Stimulated activated CD4-positive, alpha-beta T cell treated with anti-CD3 and anti-CD28 coated beads, Interleukin-1b, Interleukin-23, amount 100 ng/mL, for 48 hours (primary cell): Measurements from ENCODE around the gene GABBR2.

Experiments used
- DNase-seq: peaks from one replicate; pipeline ENCODE4 v3.0.0-alpha.2; 2020

The GABBR2 gene

DNA sequence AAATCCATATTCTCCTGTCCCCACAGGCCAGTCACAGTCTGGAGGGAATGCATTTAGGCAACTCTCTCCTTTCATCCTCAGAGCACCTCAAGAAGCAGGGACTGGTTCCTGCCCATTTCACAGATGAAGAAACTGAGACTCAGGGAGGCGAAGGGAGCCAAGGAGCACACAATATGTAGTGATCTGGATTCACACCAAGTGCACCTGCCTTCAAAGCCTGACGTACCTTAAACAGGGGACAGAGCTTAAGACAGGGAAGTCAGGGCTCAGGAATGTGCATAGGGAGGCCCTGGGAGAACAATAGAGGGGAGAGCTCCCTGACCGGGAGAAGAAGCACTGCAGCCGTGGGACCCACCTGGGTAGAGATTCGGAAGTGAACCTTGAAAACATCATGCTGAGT lies 83.0 kb downstream of the GABBR2 start:
- no peak for DNase-seq

DNA sequence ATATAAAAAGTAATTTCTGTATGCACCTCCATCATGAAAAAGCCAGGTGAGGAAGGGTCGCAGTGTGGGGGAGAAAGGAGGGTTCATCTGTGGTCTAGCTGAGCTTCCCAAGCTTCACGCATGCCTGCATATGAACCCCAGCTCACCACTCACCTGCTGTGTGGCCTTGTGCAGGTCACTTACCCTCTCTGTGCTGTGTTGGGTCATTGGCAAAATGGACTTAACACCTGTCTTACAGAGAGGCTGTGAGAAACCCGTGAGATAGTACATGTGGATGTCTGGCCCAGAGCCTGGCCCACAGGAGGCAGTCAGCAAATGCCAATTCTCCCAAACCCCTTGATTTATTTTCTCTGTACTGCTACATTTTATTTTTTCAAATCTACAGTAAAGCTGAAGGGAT lies 88.9 kb downstream of the GABBR2 start:
- DNase-seq: no peak

DNA sequence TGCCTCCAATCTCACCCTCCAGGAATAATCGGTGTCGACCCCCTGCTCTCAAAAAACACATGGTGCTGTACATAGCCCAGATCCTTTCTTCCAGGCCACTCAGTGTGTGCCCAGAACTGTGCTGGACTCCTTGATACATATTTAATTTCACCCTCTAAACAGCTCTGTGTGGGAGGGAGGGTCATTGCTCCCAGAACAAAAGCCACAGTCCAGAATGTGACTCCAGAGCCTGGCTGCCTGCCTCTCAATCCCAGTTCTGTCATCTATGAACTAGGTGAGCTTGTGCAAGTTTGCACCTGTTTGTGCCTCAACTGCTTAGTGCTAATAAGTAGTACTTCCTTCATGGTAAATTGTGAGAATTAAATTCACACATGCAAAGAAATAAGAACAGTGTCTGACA lies 93.1 kb downstream of the GABBR2 start:
- DNase-seq: no peak

DNA sequence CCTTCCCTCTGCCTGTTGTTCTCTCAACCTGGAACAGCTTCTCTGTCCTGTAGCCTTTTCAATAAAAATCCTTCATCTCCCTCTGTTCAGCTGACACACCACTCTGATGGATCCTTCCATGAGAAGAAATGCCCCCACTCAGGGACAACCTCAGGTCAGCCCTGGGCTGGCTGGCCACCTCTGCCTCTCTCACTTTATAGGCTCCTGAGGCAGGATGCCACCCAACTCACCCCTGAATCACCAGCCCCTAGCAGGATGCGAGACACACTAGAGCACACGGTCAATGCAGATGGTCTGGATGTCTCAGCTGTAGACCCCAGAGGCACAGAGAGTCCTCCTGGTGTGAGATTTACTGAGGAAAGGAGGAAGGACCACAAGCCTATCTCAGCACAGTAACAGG lies 93.8 kb downstream of the GABBR2 start:
- DNase-seq: no peak

DNA sequence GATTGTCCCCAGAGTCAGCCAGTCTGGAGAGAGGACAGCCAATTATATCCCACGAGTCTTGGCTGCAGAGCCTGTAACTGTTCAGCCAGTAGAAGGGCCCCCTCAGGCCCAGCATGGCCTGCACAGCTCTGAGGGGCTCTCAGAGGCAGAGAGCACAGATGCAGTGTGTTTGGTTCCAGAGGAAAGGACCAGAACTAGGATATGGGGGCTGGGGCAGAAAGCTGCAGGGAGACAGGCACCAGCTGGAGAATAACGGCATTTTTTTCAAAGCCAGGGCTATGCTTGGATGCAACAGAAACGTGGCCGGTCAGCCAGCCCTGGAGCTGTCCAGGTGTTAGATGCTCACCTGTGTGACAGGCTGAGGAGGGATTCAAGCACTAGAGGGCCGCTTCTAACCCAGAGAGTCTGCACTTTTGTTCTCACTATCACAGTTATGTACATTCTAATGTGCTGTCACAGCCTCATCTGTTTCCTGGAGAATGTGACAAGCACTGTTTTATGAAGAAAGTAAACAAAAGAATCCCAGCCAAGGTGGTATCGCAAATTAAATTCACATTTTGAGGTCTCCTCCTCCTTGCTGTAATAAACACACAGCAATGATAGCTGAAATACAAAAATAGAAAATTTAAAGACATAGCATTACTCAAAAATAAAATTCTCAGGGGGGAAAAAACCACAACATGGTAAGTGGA lies 96.5 kb downstream of the GABBR2 start:
- no peak for DNase-seq

DNA sequence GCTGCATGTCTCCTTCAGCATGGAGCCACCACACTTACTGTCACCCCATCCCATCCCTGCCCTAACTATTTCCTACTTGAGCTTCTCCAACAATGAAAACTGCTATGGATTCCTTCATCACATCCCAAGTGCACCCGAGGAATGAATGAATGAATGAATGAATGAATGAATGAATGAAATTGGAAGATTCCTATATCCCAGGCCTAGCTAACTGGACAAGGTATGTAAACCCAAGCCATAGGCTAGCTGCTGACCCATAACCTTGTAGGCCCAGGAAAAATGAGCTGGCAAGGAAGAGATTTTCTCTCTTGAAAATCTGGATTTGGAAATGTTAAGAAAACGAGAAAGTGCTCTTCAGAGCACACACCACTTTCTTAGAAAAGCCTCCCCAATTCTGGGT lies 97.4 kb downstream of the GABBR2 start:
- no peak for DNase-seq

DNA sequence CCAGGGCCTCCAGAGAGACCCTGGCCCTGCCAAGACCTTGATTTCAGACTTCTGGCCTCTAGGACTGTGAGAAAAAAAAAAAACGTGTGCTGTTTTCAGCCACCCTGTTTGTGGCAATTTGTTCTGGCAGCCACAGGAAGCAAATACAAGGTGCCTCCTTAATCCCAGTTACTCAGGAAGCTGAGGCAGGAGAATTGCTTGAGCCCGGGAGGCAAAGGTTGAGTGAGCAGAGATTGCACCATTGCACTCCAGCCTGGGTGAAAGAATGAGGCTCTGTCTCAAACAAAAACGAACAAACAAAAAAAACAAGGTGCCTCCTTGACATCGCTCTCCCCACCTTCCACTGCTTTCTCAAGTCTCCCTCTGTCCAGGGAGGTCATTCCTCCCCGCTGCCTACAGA lies 98.0 kb downstream of the GABBR2 start:
- no peak for DNase-seq

DNA sequence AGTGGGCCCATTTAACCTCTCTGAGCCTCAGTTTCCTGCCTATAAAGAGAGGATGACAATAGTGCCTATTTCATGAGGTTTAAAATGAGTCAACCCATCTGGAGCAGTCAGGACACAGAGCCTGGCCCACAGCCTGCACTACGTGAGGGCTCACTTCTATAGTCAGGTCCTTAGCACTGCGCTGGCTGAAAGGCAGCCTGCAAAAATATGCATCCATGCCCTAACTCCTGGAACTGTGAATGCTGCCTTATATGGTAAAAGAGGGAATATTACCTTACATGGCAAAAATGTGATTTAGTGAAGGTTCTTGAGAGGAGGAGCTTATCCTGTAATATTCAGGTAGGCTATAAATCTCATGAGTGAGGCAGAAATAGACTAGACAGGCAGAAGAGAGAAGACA lies 98.5 kb downstream of the GABBR2 start:
- no peak for DNase-seq

DNA sequence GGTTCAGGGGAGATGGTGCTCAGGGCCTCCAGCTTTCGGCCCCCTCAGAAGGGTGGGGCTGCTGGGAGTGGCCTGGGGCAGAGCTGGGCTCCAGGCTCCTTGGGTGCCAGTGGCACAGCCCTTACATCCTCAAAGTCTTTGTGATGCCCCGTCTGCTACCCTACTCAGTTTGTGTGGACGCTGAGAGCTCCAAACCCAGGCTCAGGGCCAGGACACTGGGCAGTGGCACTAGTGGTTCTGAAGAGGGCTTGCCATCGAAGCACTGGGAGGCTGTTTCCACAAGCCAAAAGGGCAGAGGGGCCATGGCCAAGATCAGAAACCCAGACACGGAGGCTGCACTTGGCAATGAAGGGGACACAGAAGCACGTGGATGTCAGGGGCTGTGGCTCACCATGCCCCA lies 99.1 kb downstream of the GABBR2 start:
- DNase-seq: no peak

DNA sequence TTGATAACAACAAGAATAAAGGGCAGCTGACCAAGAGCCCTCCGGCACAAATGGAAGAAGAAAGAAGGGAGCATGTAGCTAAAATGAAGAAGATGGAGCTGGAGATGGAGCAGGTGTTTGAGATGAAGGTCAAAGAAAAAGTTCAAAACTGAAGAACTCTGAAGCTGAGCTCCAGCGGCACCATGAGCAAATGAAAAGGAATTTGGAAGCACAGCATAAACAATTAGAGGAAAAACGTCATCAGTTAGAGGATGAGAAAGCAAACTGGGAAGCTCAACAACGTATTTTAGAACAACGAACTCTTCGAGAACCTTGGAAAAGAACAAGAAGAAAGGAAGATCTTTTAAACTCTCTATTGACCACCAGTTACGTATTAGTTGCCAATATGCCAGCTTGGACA lies 100.9 kb downstream of the GABBR2 start:
- DNase-seq: no peak

DNA sequence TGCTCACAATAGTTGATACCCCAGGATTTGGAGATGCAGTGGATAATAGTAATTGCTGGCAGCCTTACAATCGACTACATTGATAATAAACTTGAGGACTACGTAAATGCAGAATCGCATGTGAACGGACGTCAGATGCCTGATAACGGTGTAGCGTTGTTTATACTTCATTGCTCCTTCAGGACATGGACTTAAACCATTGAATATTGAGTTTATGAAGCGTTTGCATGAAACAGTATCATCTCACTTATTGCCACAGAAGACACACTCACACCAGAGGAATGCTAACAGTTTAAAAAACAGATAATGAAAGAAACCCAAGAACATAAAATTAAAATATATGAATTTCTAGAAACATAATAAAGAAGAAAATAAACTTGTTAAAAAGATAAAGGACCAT lies 101.6 kb downstream of the GABBR2 start:
- no peak for DNase-seq

DNA sequence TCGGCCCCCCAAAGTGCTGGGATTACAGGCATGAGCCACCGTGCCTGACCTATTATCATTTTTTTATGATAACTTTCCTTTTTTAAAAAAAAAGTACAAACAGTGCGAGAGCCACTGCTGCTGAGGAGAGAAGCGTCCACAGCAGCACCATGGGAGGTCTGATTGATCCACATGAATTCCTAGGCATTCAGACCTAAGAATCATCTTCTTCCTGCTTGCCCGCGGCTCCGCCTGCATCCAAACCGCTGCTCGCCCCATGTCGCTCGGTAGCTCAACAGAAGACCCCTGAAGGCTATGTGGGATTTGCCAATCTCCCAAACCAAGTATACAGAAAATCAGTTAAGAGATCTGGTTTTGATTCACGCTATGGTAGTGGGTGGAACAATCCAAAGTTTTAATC lies 102.0 kb downstream of the GABBR2 start:
- DNase-seq: no peak

DNA sequence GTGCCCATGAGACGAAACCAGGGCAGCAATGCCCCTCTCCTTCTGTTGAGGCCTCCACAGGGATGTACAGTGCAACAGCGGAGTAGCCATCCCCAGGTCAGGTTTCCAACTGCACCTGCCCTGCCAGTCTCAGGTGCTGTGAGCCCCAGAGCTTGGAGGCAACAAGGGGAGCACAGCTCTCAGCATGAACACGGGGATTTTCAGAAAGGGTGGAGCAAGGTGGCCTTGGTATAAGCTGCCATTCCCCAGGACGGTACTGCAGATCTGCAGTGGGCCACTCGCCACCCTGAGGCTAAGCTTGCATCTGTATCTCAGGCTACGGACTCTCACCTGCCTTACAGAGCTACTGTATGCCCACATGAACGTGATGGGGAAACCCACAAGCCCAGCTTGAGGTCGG lies 103.6 kb downstream of the GABBR2 start:
- no peak for DNase-seq

DNA sequence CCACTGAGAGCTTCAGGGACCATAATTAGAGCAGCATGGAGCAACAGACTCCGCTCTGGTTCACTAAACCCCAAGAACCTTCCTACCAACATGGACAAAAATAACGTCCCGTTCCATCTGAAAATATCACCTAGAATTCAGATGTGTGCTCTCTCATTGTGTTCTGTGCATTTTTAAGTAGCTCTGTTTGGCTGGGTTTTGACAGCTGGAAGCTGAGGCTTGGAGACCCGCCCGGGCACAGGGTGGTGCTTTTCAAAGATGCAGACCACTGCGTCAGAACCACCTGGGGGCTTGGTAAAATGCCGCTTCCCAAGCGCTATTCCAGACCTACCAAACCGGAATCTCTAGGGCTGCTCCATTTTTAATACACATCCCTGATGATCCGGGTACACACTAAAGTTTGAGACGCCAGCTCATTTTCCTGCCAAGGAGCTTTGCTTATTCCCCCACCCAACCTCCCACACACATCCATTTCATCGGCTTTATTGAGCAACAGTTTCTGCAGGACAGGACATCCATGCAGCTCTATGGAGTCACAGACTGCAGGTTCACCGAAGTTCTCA lies 104.8 kb downstream of the GABBR2 start:
- no peak for DNase-seq

DNA sequence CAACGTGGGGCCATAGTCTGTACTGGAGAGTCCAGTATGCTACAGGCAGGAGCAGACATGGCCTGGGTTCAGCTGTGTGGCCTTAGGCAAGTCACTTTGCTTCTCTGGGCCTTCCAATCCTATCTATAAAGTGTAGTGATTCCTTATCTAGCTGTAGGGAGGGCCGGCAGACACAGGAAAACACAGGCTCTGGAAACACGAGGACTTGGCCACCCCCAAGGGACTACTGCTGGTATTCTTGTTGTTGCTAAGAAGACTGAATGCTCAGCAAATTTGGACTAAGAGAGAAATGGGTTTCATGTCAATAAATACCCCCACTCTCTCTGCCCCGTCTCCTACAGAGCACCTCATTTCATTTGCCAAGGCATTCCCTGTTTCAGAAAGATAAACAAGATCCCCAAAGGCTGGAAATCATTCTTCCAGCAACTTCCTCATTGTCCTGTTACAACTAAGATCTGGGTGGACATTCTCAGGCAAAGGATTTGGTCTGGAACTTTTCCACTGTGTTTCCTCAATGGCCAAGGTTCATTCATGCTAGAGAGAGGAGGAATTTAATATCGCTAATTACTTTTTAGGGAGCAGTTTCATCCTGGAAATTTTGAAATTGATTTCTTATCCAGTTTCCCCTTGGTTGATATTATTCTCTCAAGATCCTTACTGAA lies 105.8 kb downstream of the GABBR2 start:
- no peak for DNase-seq

DNA sequence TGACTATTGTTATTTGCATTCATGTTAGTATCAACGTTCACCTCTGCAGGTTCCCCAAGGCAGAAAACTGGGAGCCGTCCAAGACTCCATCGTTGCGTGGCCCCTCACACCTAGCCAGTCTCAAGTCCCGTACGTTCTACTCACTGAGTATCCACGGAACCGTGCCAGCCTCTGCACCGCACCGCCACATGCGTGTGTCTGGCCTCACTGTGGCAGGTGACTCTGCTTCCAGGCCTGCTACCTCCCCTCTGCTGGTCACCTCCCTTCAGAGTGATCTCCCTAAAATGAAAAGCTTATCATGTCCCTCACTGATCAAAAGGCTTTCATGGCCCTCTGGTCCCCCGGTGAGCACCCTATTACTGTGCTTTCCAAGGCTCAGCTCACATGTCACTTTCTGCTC lies 108.1 kb downstream of the GABBR2 start:
- DNase-seq: no peak

DNA sequence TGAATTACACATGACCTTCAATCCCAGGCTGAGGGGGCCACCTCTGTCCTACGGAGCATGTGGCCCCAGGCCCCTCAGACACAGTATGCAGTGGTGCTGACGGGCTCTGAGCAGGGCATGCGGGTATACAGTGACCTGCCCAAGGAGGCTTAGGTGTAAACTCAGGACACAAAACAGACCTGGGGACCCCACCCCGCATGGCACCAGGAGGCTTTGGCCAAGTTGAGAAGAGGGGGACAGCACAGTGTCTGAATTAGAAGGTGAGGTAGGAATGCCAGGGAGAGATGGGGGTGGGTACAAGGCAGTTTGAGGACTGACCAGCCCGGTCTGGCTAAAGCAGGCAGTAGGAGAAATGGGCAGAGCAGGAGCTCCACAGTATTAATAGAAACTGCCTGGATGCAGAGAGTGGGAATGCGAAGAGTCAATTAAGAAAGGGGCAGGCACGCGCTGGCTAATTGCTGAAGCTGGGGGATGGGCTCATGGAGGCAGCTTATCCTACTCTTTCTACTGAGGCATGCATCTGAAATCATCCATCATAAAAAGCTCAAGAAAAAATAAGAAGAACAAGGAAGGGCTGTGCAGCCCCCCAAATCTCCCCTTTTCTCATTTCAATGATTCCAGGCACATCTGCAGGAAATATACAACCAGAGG lies 109.0 kb downstream of the GABBR2 start:
- DNase-seq: no peak

DNA sequence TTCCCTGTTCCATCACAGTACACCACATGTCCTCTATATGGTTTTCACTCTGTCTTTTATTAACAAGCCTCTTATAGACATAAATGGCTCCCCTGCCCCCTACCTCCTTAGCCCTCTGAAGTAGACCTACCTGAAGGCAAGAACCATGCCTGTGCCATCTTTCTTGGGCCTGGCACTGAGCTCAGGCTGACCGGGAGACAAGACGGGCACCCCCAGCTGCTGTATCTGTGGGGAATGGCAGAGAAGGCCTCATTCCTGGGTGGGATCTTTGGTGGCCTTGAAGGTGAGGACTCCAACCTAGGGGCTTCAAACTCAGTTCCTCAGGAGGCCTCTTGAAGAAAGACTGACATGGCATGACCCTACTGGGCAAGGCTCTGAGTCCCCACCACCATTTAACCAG lies 109.9 kb downstream of the GABBR2 start:
- DNase-seq: no peak

DNA sequence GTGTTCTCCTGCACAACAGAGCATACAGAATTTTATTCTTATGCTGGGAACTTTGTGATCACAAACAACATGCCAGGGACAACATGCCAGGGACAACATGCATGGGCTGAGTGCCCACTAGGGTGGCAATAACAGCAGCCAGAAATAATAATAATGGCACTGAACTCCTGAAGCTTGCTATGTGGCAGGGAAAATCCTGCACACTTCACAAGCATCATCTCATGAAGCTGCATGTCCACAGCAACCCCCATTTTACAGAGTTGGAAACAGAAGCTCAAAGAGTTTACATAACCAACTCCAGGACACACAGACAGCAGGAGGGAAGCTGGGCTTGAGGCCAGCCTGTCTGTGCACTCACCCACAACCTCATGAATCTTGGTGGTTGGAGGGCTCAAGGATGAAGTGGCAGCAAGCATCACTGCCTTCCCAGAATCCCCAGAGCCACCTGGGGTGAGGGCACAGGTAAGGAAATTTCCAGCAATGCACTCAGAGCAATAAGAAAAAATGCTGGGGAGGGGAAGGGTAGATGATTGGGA lies 111.4 kb downstream of the GABBR2 start:
- DNase-seq: no peak

DNA sequence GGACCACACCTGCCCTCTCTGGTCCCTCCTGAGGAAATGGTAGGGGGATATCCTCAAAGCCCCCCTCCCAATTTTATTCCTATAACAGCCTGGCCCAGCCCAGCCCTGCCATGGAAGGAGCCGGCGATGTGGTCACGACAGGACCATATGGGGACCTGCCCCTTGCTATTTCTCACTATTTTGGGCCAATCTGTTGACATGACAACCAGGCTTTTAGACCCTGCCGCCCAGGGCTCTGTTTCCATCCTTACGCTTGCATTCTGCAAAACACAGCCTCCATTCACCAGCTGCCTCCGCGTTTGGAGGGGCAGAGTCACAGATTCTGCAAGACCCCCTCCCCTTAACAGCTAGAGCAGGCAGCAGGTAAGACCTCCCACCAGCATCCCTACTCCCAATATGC lies 112.2 kb downstream of the GABBR2 start:
- no peak for DNase-seq

DNA sequence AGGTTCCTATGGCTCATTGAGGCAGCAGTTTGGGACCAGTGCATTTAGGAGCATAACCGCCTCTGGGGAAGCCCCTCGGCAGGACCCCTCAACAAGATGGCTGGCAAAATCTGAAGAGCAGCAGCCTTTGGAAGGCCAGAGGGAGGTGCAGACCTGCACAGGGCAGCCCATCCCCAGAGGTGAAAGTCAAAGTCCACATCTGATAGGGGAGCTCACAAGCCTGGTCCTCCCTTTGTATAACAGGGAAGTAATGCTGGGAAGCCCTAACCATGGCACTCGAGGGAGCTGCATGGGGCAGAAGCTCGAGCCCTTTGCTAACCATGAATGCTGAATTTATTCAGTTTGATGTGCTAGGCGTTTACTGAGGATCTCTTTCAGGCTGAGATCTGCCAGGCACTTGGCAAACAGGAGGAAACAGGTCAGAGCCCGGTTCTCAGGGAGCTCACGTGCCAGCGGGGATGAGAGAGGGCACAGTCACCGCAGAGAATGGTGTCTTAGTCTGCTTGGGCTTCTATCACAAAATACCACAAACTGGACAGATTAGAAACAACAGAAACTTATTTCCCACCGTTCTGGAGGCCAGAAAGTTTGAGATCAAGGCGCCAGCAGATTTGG lies 114.1 kb downstream of the GABBR2 start:
- DNase-seq: no peak

DNA sequence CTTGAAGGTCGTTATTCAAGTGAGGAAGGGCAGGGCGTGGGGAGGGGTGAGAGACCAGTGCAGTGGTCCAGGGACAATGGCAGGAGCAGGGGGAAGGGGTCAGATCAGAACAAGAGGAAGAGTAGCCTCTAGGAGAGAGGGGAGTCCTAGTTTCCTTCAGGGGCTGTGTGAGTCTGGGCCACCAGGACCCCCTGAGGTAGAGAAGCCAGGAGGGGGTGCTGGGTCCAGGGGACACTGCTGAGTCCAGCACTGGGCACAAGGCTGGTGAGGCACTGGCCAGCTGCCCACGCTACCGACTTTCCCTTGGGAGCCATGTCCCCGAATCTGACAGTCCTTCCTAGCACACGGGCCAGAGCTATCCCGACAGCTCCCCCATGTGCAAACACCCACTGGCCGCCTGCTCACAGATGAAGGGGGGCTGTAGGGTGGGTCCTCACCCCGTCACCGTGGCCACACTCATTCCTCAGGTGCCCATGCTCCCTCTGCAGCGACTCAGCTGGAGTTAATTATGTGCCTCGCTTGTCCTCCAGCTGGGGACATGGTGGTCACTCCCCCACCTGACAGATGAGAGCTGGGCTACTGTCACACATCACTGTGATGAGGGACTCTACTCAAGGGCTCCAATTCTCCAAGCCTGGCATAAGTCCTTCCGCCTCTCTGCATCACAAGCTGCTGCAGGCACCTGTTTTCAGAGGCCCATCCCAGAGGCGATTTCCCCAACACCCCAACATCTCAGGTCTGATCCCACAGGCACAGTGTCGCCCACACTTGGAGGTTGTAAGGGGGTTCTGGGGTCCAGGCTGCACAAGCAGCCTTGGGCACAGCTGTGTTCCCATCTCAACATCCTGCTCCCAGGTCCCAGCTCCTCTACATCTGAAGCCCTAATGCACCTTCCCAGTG lies 115.1 kb downstream of the GABBR2 start:
- no peak for DNase-seq
